Fibroblast of skin of right biceps (primary cell): ENCODE results near the gene ZDHHC11B.
"Not testable (repeated sequence)": the region's sequence is repeated elsewhere in the genome, so short reads cannot be mapped to it uniquely, and the experiment has no call there.

Experiments
- DNase-seq: peaks from one replicate; pipeline ENCODE4 v3.0.0-alpha.2; 2013

ZDHHC11B gene

GRCh38 chr5:683551-684481 lies 100.7 kb downstream of the ZDHHC11B start:
- no peak for DNase-seq

GRCh38 chr5:682651-683358 lies 101.7 kb downstream of the ZDHHC11B start:
- not testable (repeated sequence) for DNase-seq

- not testable (repeated sequence) for DNase-seq
Observed at GRCh38 chr5:682216-682615, 102.3 kb downstream of the ZDHHC11B start.

DNA sequence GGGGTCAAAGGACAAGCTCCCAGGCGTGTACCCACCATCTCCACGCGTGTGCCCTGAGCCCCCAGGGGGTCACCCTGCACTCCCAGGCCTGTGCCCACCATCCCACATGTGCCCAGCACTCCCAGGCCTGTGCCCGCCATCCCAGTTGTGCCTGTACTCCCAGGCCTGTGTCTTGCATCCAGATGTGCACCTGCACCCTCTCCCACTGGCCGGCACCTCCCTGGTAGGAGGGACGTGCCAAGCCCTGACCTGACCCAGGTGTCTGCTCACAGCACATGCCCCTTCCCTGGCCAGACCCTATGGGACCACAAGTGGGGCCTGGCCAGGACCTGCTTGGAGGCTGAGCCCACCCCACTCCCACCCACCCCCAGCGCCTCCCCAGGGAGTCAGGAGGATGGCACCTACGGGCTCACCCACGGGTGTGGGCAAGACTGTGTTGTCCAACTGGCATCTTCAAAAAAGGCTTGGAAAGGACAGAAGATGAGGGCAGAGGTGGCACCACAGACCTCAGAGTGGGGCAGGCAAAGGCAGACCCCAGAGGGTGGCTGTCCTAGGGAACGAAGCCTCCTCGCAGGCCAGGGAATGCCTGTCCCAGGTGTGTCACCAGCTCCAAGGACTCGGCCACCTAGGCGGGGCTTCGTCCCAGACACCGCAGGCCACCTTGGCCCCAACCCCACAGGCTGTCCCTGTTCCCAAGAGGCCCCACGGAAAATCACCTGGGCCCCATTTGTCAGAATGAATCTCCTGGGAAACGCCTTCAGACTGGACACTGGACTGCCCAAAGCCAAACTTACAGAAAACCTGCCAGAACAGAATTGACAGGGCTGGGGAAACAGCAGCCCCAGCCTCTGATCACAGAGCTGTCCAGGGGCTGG lies 103.0 kb downstream of the ZDHHC11B start:
- DNase-seq: not testable (repeated sequence)

DNA sequence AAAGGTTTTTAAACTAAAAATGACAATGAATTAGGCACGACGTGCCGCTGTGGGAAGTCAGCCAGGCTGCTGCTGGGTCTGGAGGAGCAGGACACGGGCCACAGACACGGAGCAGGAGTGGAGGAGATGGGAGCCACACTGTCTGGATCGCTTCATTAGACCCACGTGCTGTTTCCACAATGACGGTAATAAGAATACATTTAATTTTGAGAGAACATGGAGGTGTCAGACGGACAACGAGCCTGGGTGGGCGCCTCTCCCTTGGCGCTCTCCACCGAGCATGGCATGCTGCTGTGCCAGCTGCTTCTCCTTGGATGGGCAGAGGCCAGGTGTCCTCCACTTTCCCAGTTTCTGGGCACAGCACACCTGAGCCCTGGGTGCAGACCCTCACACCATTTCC lies 103.7 kb downstream of the ZDHHC11B start:
- DNase-seq: not testable (repeated sequence)

- DNase-seq: not testable (repeated sequence)
Observed at GRCh38 chr5:680118-680795, 104.3 kb downstream of the ZDHHC11B start.

GRCh38 chr5:679166-679895 lies 105.2 kb downstream of the ZDHHC11B start:
- not testable (repeated sequence) for DNase-seq

- DNase-seq: not testable (repeated sequence)
Observed at GRCh38 chr5:678521-678920, 106.0 kb downstream of the ZDHHC11B start.

DNA sequence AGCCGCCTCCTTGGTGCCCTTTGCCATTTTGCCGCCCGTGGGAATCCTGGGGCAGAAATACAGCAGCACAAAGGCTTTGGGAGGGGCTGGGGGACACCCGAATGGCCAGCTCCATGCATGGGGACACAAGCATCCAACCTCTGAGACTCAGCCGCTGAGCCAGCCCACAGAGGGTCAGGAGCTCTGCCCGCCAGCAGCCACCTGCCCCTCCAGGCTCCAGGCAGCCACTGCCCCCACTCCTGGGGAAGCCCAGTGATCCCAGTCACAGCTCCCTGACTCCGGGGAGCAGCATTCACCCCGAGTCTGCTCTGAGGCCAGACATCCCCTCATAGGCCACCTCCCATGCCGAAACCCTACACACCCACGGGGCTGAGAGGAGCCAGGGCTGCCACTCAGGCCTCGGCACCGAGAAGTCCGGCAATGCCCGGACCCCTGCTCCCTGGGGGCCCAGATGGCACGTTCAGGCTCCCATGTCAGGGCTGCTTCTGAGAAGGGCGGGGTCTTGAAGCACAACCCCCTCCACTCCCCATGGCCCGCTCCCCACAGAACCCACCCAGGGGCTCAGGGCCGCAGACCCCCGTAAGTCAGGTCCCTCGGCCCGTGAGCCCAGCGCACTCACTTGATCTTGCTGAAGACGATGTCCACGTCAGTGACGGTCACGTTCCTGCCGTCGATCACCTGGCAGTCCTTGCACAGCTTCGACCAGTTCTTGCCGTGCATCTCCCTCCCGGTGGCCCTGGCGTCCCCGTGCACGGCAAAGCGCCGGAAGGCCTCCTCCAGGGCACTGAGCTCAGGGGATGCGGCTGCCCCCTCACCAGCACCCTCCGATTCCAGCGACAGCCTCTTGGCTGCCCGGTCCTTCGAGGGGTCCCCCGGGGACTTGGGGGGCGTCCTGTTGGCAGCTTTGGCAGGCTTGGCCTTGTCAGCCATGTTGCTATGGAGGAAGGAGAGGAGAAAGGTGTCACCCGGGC lies 107.1 kb downstream of the ZDHHC11B start:
- no peak for DNase-seq

DNA sequence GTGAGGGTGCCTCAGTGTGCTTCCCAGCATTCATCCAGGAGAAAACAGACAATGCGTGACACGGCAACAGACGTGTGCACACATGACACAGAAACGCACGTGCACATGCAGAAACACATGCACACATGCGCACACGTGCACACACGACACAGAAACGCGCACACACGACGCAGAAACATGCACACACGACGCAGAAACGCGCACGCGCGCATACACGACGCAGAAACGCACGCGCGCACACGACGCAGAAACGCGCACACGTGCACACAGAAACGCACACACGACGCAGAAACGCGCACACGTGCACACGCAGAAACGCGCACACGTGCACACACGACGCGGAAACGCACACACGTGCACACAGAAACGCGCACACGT lies 107.8 kb downstream of the ZDHHC11B start:
- DNase-seq: no peak

GRCh38 chr5:675871-676698 lies 108.4 kb downstream of the ZDHHC11B start:
- DNase-seq: no peak

DNA sequence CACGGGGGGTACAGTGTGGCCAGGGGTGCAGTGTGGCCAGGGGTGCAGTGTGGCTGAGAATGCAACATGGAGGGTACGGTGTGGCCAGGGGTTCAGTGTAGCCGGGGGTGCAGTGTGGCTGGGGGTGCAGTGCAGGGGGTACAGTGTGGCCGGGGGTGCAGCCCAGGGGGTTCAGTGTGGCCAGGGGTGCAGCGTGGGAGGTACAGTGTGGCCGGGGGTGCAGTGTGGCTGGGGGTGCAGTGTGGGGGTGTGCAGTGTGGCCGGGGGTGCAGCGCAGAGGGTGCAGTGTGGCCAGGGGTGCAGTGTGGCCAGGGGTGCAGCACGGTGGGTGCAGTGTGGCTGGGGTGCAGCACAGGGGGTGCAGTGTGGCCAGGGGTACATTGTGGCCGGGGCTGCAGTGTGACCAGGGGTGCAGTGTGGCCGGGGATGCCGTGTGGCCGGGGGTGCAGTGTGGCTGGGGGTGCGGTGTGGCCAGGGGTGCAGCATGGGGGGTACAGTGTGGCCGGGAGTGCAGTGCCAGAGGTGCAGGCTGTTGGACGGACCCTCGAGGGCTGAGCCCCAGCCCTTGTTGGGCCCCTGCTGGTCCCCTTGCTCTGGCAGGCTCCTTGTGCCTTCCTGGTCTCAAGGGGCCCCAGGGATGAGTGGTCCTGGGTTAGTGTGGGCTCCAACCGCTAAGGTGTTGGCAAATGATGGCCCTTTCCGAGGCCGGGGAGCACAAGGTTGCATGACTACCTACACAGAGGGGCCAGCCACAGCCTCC lies 109.2 kb downstream of the ZDHHC11B start:
- DNase-seq: no peak

GRCh38 chr5:674630-675011 lies 109.9 kb downstream of the ZDHHC11B start:
- no peak for DNase-seq

- no peak for DNase-seq
Observed at GRCh38 chr5:673831-674629, 110.5 kb downstream of the ZDHHC11B start.

DNA sequence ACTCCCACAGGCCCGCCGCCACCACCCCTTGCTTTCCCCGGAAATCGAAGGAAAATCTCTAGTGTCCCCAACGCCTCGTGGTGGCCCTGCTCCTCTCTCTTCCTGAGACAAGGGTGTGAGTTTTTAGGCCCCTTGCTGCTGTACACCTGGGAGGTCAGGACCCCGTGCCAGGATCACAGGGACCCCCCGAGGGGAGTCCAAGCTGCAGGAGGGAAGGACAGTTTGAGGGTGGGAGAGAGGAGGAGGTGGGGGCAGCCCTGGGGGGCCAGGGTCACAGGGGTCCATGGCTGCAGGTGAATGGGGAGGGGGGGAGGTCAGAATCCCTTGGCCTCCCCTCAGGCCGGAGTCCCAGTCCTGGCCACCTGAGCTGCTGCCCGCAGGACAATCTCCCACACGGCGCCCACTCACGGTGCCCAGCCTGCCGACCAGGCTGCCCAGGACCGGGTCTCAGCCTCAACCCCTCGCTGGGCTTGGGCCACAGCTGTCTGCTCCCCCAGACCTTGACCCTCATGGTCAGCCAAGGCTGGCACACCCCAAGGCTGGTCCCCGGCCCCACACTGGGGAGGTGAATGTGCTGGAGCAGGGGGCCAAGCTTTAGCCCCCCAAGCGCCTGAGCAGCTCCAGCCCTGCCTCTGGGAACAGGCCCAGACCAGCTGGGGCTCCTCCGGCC lies 111.2 kb downstream of the ZDHHC11B start:
- no peak for DNase-seq

- DNase-seq: peak; percentile 77
Observed at GRCh38 chr5:672329-673160, 112.0 kb downstream of the ZDHHC11B start.
